ENCODE data around the gene CMBL.
"Not testable (repeated sequence)": the region's sequence is repeated elsewhere in the genome, so short reads cannot be mapped to it uniquely, and the experiment has no call there.

Gene CMBL

DNA sequence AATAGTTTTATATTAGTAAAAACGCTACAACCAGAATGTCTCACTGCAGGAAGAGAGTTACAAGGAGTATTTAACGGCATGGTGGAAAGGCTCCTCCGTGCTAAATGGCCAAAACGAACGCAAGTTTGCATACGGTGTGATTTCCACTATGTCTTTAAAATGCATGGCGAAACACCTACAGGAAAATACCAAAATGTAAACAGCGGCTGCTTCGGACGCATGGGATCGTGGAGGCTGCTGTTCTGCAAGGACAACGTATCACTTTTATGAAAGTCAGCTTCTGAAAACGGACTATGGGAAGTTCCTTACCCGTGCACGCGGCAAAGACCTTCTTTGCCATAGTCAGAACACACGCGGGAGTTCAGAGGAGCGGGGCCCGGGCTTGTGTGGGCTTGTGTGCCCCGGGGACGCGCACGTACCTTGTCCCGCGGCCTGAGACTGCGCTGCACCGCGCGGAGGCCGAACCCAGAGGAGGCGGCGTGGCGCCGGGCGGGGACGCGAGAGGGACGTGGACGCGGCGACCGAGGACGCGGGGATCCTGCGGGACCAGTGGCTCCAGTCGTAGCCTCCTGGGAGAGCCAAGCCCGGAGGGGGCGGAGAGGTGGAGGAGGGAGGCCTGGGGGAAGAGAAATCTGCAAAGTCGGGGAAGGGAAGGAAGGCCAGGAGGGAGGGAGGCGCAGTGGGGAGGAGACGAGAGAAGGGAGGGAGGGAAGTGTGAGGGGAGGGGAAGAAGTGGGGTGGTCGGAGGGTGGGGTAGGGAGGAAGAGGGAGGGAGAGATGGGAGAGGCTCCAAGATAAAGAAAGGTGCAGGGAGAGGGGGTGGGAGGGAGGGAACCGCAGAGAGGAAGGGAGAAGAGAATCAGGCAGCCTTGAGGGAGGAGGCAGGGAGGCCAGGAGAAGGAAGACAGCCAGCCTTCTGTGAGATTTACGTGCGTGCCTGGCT is at the start of gene CMBL:
Gene CMBL (minus strand): TSS at position 697 of the 943 bp plus-strand sequence. CDS start 17,140 bp downstream, outside the sequence.
- peak; percentile 51 for DNase-seq (ENCODE audit: low spot score)

DNA sequence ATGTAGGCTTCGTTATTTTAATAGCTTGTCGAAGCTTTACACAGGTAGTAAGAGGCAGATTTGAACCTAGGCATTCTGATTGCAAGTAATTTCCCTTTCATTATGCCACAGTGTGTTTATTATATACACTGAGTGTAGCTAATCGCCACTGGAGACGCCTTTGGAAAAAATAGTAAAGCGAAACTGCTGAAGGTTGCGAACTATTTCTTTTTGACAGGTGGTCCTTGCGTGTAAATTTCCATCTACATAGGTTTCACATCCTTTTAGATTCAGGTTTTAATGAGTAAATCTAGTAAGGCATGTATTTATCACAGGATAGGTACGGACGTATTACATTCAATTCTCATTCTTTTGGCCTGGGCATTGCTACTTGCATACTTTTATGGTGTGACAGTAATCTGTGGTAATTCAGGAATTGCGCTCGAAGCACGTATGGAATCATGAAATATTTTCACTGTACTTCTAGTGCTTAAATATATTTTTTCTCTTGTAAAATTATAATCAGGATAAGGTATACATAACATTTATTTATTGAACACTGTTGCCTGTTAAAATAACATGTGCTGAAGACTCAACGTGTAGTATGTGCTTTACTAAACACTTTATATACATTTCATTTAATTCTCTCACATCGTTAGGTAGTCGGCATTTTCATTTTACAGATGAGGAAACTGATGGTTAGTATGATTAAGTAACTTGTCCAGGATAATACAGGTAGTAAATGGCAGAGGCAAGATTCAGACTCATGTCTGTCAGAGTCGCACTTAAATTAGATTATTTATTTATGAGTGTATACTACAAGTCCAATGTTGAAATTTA is 47.6 kb upstream of the CMBL start:
- DNase-seq (ENCODE audit: low spot score) = no peak

DNA sequence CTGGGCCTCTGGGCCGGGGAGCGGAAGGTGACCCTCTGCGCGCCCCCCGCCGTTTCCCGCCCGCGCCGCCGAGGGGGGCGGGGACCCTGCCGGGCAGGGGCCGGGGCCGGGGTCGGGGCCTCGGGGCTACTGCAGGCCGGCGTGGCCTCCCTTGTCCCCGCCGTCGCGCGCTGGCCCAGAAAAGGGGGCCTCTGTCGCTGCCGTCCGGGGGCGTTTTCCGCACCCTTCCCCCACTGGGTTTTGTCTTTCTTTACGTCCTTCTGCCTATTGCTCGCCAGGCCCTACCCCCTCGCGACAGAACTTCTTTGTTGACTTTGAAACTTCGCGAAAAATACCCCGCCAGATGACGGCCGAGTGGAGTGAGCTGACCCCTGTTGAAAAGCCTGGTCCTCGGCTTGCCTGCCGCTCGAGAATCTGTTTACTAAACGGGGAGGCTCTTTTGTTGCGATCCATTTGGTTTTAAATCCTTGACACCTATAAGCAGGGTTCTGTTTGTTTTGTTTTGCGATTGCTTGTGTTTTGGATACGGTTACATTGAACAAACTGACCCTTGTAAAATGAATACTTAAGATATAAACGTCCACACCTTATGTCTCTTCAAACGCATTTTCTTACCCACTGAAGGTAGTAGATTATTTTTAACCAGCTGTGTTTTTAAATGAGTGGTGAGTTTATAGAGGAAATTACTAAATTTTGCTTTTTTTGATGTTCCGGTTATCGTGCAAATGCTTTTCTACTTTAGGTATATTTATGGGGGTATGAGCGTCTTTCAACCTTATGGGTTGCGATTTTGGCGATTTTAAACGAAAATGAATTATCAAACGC is 46.6 kb upstream of the CMBL start:
- no peak for DNase-seq (ENCODE audit: low spot score)

DNA sequence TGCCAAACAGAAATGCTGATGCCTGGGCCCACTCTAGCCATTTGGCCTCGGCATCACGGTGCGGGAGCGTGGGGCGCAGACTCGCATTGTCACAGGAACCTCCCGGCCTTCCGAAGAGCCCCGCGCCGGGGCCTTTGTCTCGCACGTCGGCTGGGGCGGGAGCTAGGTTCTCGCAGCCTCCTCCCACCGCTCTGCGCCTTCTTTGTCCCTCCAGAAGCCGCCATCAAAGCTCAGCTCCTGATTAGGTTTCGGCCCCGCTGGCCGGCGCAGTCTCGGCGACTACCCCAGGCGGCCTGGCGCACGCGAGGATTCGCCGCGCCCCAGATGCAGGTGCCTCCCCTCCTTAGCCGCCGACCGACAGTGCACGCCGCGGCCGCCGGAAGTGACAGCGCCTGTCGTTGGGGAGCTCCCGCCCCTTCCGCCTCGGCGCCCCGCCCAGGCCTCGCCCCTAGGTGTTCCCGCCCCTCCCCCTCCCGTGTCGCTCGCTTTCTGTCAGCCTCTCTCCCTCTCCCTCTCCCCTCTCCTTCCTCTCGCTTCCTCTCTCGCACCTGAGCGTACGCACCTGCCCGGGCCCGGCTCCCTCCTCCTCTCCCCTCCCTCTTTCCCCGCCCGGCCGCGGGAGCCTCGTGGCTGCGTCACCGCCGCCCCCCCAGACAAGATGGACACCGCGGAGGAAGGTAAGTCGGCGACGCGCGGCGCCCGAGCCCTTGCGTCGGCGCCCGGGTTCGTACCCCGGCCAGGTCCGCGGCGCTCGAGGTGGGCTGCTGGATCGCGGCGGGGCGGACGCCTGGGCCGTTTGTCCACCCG is 45.7 kb upstream of the CMBL start, which contains the start of gene MARCHF6:
Gene MARCHF6 (plus strand): TSS at position 455 of the 807 bp plus-strand sequence. CDS start 204 bp downstream, at position 659.
- peak; percentile 94 for DNase-seq (ENCODE audit: low spot score)

DNA sequence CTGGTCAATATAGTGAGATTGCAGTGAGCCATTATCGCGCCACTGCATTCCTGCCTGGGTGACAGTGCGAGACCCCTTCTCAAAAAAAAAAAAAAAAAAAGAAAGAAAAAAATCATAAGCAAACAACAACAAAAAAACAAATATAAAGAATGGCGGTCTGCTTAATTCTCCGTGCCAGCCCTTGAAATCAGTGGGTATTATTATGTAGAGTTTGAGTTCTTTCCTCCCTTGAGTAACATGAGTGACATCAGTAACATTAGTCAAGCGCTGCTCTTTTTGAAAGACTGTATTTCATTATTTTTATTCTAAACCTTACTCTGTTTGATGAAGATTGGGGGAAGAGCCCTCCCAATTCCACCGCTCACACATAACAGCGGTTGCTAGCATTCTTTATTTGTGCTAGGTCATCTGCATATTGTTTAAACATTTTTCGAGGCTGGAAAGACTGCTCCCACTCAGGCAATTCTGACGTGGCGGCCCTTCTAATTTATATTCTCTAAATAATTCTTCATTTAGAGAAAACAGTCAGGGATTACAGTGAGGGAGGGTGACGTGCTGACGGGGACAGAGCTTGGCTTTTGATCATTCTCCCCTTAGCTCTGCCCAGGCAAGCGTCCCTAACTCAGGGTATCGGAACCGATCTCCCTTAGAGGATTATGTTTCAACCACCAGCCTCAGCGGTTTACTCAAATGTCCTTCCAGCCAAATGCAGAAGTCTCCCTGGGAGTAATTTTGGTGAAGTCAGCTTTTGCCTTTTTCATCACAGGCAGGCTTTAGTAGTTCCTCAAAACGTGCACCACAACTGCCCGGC is 44.9 kb upstream of the CMBL start:
- DNase-seq (ENCODE audit: low spot score) = peak; percentile 39

DNA sequence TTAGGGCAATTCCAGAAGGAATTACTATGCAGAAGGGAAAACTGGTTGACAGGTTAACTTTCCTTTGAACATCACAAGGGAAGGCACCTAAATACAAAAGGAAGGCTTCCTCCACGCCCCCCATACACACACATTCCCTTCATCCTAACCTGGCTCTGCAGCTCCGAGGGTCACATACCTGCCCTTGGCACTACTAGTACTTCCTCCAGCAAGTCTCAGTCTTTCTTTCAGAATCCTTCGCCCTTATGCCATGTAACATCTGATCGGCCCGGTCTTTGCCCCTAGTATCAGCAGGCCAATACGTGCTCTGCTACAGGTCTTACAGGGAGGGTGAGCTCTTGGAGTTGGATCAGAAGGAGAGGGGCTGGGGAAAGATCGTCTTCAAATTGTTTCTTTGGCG is 44.2 kb upstream of the CMBL start:
- DNase-seq (ENCODE audit: low spot score) = no peak

DNA sequence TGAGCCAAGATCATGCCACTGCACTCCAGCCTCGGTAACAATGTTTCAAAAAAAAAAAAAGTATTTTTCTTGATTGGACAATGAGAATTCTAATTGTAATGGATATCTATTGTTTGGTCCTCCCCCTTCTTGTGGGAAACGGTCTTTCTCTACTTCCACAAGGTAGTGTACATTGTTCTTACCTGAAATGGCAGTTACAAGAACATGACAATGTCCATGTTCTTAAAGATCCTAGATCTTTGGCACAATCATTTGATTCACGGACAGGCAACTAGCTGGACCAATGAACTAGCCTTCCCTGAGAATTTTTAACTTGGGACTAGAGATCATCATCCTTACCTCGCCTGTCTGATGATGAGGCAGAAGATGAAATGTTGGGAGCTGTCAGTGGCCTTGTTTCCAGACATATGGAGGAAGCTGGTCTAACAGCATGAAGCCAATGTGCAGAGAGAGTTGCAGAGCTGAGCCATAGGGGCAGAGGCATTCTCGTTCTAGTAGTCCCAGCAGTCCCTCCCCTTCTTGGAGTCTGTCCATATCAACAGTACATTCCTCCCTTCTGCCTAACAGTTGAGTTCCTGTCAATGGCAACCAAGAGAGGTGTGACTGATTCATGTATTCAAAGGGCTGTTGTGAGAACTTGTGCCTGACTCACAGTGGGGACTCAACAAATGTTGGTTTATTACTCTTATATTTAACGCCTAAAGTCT is 43.6 kb upstream of the CMBL start:
- no peak for DNase-seq (ENCODE audit: low spot score)

DNA sequence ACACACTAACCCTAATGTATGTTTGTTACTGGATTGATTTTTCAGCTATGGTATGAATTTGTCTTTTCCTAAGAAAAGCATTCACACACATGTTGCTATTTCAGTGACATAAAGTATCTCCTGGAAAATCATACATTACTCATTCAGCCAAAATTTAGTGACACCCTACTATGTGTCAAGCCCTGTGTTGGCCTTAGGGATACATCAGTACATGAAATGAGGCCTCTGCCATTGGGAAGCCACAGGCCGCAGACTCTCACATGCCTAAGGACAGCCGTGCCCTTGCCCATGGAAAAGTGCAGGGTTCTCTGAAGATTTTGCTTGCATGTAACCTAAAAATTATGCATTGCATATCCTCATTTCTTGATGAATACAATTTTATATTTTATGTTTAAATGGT is 40.6 kb upstream of the CMBL start:
- no peak for DNase-seq (ENCODE audit: low spot score)

DNA sequence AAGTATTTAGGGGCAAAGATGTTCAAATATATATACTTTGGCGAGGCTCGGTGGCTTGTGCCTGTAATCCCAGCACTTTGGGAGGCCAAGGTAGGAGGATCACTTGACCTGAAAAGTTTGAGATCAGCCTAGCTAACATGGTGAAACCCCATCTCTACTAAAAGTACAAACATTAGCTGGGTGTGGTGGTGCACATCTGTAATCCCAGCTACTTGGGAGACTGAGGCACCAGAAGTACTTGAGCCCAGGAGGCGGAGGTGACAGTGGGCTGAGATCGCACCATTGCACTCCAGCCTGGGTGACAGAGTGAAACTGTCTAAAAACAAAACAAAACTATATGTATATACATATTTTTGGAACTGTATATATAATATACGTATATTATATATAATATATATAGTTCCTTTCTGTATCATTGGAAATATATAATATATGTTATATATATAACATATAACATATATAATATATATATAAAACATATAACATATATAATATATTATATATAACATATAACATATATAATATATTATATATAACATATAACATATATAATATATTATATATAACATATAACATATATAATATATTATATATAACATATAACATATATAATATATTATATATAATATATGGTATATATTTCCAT is 36.9 kb upstream of the CMBL start:
- not testable (repeated sequence) for DNase-seq (ENCODE audit: low spot score)

DNA sequence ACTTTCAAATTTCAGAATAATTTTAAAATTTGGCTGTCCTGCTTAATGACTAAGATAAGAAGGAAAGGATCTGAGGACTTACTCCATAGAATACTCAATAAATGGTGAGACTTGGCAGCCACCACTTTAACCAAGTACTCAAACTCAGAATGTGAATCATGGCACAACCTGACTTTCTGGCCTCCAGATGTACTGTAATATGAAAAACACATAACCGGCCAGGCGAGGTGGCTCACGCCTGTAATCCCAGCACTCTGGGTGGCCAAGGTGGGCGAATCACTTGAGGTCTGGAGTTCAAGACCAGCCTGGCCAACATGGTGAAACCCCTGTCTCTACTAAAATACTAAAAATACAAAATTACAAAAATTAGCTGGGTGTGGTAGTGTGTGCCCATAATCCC is 35.8 kb upstream of the CMBL start:
- DNase-seq (ENCODE audit: low spot score) = no peak

DNA sequence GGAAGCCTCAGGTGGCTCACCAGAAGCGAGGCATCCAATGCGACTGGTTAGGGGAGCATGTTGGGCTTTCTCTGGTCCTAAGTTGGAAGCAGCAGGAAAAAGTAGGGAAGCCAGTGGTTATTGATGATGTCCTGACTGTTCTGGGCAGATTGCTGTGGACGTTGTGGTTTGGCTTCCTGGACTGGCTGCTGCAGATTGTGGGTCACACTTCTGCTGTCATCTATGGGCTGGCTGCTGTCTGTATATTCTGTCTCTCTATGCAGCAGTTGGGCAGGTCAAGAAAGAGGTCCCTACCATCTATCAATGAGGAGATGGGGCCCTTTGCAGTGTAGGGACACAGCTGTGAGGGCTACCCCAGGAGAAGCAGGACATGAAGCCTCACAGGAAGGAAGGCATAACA is 32.3 kb upstream of the CMBL start:
- DNase-seq (ENCODE audit: low spot score) = no peak

DNA sequence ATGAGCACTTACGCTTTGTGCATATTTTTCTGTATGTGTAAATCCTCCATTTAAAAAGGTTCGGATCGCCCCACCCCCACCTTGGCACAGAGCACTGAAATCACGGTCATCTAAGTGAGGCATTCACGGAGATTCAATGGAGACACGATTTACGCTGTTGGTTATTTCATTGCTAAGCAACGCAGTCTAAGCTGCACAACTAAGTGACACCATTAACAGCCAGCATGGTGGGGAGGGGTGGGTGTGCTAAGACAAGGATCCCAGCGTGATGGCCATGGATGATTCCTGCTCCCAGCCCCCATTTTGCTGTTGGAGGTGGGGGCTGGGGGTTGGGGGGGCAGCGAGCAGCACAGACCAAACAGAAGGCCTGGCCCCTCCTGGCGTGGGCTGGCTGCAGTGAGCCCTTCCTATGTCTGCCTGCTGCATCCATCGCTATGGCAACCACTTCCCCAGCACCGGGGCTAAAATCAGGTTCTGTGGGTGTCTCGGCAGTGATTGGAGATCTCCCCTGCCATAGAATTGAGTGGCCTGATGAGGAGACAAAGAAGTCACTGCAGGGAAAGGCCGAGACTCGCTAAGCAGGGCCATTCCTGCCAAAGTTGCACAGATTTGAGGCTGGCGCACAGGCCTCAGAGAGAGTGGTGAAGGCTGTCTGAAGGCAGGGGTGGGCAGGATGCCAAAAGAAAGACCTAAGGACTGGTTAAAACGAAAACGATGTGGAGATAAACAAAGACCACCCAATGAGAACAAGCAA is 31.5 kb upstream of the CMBL start:
- no peak for DNase-seq (ENCODE audit: low spot score)

DNA sequence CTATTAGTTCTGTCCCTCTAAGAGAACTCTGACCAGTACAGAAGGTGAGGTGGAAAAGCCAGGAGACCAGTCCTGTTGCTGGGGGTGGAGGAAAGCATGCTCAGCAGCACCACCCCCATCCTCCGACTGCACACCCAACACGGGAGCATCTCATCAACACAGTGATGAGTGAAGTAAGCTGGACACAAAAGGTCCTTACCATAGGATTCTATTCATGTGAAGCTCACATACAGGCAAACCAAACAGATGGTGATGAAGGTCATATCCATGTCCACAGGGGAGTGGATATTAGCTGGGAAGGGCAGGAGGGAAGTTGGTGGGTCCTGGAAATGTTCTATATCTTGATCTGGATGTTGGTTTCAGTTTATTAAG is 31.0 kb upstream of the CMBL start:
- no peak for DNase-seq (ENCODE audit: low spot score)

DNA sequence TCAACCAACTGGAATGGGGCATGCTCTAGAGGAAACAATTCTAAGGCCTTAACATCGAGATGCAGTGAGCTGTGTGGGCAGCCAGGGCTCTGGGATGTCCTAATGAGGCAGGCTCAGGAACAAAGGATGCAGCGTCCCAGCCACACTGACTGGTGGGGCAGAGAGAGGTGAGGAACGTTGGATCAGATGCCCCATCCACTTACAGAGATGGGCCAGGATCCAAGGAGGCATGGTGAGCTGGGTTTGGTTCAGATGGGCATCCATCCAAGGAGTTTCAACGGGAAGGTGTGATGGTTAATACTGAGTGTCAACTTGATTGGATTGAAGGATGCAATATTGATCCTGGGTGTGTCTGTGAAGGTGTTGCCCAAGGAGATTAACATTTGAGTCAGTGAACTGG is 30.3 kb upstream of the CMBL start:
- no peak for DNase-seq (ENCODE audit: low spot score)

DNA sequence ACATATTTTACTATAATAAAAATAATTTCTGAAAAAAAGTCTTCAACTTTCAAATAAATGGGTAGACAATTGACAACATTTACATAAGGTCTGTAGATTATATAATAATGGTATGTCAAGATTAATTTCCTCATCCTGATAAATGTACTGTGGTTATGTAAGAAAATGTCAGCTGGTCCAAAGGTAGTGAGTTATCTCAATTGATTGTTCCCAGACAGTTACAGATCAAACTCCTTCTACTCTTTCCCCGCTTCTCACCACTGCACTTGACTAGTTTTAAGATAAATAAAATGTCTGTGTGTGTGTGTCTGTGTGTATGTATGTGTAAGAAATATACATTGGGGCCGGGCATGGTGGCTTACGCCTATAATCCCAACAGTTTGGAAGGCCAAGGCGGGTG is 29.4 kb upstream of the CMBL start:
- DNase-seq (ENCODE audit: low spot score) = no peak

DNA sequence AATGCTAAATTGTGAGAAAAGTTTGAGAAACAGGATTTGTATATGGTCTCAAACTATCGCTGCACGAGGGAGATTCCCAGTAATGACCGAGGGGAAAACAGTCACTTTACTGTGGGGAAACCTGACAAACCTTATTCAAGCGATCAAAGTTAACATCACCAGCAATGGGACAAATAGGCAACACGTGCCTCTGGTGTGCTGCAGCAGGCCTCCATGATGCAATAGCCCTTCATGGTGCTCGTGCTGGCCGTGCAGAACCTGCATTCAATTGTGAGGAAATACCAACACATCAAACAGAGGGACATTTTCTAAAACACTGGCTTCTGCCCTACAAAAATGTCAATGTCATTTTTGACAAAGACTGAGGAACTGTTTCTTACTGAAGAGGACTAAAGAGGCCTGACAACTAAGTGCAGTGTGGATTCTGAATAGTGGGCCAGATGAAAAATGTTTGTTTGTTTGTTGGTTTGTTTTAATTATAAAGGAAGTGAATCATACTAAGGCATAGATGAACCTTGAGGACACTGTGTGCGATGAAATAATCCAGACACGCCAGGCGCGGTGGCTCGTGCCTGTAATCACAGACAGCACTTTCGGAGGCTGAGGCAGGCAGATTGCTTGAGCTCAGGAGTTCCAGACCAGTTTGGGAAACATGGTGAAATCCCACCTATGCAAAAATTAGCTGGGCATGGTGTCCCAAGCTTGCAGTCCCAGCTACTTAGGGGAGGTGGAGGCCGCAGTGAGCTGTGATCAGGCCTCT is 28.2 kb upstream of the CMBL start:
- no peak for DNase-seq (ENCODE audit: low spot score)

DNA sequence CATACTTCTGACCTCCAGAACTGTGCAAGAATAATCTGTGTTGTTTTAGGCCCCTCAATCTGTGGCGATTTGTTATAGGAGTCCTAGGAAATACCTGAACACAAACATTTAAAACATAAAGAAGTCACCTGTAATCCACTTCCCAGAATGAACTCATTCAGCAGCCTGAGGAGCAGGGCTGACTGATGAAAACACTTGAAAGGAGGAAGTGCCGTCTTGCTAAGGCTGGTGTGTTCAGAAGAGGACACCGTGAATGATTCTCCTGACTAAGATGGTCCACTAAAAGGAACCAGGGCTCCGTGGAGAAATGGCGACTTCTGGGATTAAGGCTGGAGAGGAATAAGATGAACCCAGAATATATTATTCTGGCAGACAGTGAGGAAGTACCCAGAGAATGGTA is 27.1 kb upstream of the CMBL start:
- no peak for DNase-seq (ENCODE audit: low spot score)
